SU-DHL-6 (cell line): ENCODE results near the gene UBE2E2.

ENCODE experiments used
- EZH2phosphoT487 ChIP-seq: fragments of 200-600 bp; sonication (generic), shearing (Covaris generic); conservative IDR thresholded peaks from 2 replicates; pipeline ENCODE4 v1.6.1; 2018; ENCODE audit warnings: mild to moderate bottlenecking, antibody characterized with exemption, low read length, moderate library complexity, mixed read lengths
- TF ChIP-seq, protein P1 (sequence below): fragments of 200-600 bp; sonication (generic); IDR thresholded peaks from one replicate; pipeline ENCODE4 v1.5.1; 2017; ENCODE audit warnings: antibody characterized with exemption, mild to moderate bottlenecking, low read length, moderate library complexity; ENCODE audit not compliant: insufficient read depth, poor library complexity, severe bottlenecking

DNA sequence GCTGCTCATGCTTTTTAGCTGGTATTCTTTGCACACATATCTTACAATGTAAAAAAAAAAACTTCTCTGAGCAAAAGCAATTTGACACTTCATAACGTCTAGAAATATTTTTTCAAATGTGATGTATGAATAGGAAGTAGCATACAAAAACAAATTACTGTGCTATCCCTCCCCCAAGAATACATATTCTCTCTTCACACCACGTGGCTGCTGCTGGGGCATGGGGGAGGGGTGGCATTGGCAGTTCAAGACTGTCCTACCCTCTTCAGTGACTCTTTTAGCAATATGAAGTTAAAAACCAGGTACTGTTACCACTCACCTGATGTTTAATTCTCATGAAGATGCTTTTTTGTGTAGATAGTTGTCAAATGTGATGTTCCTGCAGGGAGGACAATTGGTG is 85.6 kb downstream of the UBE2E2 start:
- TF ChIP-seq, protein P1, sequence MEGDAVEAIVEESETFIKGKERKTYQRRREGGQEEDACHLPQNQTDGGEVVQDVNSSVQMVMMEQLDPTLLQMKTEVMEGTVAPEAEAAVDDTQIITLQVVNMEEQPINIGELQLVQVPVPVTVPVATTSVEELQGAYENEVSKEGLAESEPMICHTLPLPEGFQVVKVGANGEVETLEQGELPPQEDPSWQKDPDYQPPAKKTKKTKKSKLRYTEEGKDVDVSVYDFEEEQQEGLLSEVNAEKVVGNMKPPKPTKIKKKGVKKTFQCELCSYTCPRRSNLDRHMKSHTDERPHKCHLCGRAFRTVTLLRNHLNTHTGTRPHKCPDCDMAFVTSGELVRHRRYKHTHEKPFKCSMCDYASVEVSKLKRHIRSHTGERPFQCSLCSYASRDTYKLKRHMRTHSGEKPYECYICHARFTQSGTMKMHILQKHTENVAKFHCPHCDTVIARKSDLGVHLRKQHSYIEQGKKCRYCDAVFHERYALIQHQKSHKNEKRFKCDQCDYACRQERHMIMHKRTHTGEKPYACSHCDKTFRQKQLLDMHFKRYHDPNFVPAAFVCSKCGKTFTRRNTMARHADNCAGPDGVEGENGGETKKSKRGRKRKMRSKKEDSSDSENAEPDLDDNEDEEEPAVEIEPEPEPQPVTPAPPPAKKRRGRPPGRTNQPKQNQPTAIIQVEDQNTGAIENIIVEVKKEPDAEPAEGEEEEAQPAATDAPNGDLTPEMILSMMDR, result no peak
- no peak for TF ChIP-seq EZH2phosphoT487
